ENCODE measurements around the gene INTS6. TPM values are rescaled to one million over a fixed set of nuclear protein-coding genes. Genes with fewer than 3 reads are reported as not detected.

INTS6 gene
- total RNA-seq, 1 donor from 2014 or later = 34.3 TPM

DNA sequence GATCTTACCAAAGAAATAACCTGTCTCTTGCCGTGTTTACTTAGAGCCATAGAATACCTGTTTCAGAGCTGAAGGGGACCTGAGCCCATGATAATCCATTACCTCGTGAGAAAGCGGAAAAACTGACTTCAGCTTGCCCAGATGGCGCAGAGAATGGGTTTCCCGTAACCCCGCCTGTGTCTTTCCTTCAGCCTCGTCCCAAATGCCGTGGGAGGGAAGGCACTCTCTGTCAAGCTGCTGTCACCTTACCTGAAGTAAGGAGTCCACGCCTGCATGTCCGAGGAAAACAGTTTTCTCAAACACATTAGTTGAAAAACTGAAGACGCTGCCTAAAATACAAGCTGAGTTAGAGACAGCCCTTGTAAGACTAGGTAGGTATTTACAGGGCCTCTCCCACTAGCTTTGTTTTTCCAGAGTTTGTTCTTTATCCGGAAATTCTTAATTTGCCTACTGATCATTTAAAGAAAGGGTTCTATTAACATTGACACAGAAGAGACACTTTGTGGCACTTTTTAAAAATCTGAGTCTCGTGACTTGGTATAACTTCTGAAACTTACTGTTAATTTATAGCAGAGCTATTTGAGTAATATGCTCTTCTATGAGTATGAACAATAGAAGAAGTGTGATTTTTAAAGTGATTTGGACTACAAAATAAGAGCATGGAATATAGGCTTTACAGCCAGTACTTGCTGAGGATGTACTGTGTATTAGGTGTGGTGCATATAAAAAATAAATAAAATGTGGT is 1.3 kb upstream of the INTS6 start:
- intact Hi-C loops (cut with DNase I) = no loop called here
- Histone ChIP-seq H3K36me3 (no peaks in the 10 kb centered on the region), H3K4me1 (peaks cover 21% of the 10 kb centered on the region), H3K27me3 (no peaks in the 10 kb centered on the region), H3K4me3 (peak overlapping the region; percentile 73), H3K9me3 (no peaks in the 10 kb centered on the region), H3K27ac (peak overlapping the region; percentile 98)
- TF ChIP-seq, protein P1, sequence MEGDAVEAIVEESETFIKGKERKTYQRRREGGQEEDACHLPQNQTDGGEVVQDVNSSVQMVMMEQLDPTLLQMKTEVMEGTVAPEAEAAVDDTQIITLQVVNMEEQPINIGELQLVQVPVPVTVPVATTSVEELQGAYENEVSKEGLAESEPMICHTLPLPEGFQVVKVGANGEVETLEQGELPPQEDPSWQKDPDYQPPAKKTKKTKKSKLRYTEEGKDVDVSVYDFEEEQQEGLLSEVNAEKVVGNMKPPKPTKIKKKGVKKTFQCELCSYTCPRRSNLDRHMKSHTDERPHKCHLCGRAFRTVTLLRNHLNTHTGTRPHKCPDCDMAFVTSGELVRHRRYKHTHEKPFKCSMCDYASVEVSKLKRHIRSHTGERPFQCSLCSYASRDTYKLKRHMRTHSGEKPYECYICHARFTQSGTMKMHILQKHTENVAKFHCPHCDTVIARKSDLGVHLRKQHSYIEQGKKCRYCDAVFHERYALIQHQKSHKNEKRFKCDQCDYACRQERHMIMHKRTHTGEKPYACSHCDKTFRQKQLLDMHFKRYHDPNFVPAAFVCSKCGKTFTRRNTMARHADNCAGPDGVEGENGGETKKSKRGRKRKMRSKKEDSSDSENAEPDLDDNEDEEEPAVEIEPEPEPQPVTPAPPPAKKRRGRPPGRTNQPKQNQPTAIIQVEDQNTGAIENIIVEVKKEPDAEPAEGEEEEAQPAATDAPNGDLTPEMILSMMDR (IDR thresholded peaks at IDR 0.05) = no peak
- no peak for DNase-seq
- ATAC-seq = no peak

DNA sequence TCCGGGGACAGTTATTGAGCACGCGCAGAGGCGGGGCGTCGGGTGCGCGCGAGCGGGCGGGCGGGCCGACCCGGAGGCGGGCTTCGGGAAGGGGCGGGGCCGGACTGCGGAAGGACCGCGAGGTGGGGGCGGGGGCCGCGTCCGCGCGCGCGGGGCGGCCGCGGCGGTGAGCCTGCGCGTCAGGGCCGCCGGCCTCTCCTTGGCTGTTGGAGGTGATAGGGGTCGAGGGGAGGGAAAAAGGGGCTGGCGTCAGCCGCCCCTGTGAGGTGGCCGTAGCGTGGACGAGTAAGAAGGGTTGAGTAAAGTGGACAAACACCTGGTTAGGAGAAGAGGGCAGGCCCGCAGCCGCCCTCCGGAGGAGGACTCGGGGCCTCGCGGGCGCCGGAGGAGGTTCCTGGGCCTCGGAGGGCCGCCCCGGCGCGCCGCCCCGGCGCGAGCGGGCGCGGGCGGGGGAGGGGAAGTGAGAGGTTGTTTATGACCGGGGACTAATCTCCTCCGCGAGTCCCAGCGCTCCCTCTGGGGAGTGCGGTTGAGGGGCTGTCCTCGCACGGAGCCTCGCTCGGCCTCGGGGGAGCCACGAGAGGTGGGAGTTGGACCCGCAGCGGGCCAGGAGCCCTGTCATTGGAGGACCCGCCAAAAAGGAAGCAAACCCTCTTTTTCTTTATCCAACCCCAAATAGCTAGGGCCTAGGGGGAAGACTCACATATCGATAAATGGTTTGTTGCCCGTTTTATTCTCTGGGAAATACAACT is 547 bp upstream of the INTS6 start:
- Histone ChIP-seq H3K27me3 (no peaks in the 10 kb centered on the region), H3K27ac (peak overlapping the region; percentile 98), H3K4me1 (peaks cover 21% of the 10 kb centered on the region), H3K9me3 (no peaks in the 10 kb centered on the region), H3K36me3 (no peaks in the 10 kb centered on the region), H3K4me3 (peak overlapping the region; percentile 73)
- DNase-seq = peak; percentile 94
- intact Hi-C loops (cut with DNase I) = no loop called here
- TF ChIP-seq, protein P1 (IDR thresholded peaks at IDR 0.05) = no peak
- peak; percentile 90 for ATAC-seq

DNA sequence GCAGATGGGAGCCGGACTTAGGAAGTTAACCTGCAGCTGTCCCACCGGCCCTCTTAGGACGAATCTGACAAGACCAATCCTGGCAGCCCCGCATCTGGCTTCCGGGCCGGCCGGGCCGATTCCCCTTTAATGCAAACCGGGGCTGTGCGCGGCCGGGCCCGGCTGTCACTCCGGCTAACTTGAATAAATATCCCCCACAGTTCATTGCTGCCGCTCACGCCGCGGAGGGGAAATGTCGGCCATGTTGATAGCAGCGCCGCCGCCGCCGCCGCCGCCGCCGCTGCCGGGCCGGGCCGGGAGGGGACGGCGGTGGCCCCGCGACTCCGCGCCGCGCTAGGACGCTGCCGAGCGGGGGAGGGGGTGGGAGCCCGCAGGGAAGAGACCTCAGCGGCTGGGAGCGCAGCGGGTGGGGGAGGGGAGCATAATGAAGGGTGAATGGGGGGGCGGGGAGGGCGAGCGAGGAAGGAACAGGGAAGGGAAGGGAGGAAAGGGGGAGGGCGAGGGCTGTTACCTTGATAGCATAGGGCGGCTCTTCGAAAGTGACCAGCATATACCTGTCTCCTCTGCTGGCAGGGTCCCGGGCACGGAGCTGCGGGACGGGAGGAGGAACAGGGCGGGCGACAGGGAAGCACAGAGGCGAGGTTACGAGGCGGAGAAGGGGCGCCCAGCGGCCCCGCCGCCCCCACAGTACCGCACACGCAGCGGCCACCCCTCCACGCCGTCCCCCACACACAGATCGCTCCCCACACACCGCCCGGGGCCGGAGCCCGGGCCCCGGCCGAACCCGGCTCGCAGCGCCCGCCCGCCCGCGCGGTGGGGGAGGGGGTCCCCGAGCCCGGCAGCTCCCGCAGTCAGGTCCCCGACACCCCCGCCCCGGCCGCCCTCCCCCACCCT is 1.1 kb downstream of the INTS6 start:
- Histone ChIP-seq H3K4me1 (peaks cover 21% of the 10 kb centered on the region), H3K9me3 (no peaks in the 10 kb centered on the region), H3K27ac (peak overlapping the region; percentile 98), H3K27me3 (no peaks in the 10 kb centered on the region), H3K36me3 (no peaks in the 10 kb centered on the region), H3K4me3 (peak overlapping the region; percentile 98)
- intact Hi-C loops (cut with DNase I) = no loop called here
- DNase-seq (peak; percentile 94), ATAC-seq (peak; percentile 49)
- TF ChIP-seq, protein P1 (IDR thresholded peaks at IDR 0.05) = no peak

DNA sequence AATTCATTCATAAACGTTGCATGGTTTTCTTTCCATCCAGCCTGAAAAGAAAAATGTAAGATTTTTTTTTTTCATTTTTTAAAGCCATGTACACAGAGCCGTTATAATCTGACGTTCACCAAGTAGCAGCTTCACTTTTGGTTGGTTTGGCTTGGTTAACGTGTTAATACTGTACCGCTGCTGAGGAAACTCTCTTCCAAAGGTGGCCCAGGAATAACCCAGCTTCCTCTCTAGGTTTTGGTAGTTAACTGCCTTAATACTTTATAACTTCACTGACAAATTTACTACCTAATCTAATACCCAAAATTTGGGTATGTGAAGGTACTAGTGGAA is 1.7 kb downstream of the INTS6 start:
- Histone ChIP-seq H3K4me1 (peaks cover 21% of the 10 kb centered on the region), H3K4me3 (peak overlapping the region; percentile 98), H3K27ac (peak overlapping the region; percentile 98), H3K36me3 (no peaks in the 10 kb centered on the region), H3K9me3 (no peaks in the 10 kb centered on the region), H3K27me3 (no peaks in the 10 kb centered on the region)
- TF ChIP-seq, protein P1 (IDR thresholded peaks at IDR 0.05) = no peak
- intact Hi-C loops (cut with DNase I) = no loop called here
- ATAC-seq (no peak), DNase-seq (no peak)

DNA sequence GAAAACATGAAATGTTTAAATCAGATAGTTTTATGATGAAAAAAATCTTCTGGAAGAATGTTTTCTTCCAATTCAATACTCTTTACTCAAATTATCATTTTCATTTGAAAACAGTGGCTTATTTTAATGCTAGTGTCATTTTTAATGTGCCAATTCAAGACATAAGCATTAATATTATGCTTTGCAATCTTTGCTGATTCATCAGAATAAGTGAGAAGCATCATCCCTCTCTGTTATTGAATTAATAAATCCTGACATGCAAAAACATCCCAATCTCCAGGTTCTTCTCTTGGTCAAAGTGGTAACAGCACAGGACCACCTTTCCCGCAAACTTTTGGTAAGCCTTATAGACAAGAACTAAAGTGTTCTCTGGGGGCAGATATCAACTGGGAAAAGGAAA is 3.8 kb downstream of the INTS6 start:
- intact Hi-C loops (cut with DNase I) = no loop called here
- Histone ChIP-seq H3K27me3 (no peaks in the 10 kb centered on the region), H3K4me3 (no peak overlapping the region), H3K27ac (no peak overlapping the region), H3K4me1 (peaks cover 8% of the 10 kb centered on the region), H3K9me3 (no peaks in the 10 kb centered on the region), H3K36me3 (no peaks in the 10 kb centered on the region)
- DNase-seq (no peak), ATAC-seq (no peak)
- TF ChIP-seq, protein P1 (IDR thresholded peaks at IDR 0.05) = no peak
